OCI-LY7 (cell line): ENCODE data around the gene RBBP4. TPM values are rescaled to one million over a fixed set of nuclear protein-coding genes. Genes with fewer than 3 reads are reported as not detected.

Experiments used
- BruUV-seq: library from RNA; stranded (reverse); fragments of 400-500 nt; replicated peaks from 2 replicates; lab custom pipeline; 2021; lab: Mats Ljungman, UMichigan
- CTCF ChIA-PET: fragments of 300-600 bp; sonication (Branson Sonifier 250); formaldehyde crosslinking; loops from one replicate; lab custom pipeline; 2022; ENCODE audit warnings: antibody characterized with exemption; ENCODE audit not compliant: unreplicated experiment; lab: Charles Lee
- POLR2A ChIA-PET: fragments of 300-600 bp; sonication (Branson Sonifier 250); formaldehyde crosslinking; loops from one replicate; lab custom pipeline; 2022; ENCODE audit warnings: antibody characterized with exemption; lab: Charles Lee
- DNase-seq: peaks from one replicate; pipeline ENCODE4 v3.0.0-alpha.2; 2015; ENCODE audit warnings: low spot score
- H2AFZ ChIP-seq: fragments of 200-600 bp; sonication (generic), shearing (Covaris generic); 2 replicates; pipeline ENCODE4 v1.6.1; 2014; ENCODE audit warnings: mild to moderate bottlenecking, antibody characterized with exemption, low read length, moderate library complexity
- H3K27ac ChIP-seq: fragments of 200-600 bp; sonication (generic); 2 replicates; pipeline ENCODE4 v1.5.1; 2014; ENCODE audit warnings: mixed run types, low read depth, mild to moderate bottlenecking, moderate library complexity, low read length, inconsistent platforms; ENCODE audit not compliant: poor library complexity, severe bottlenecking
- H3K36me3 ChIP-seq: fragments of 200-600 bp; sonication (generic); 2 replicates; pipeline ENCODE4 v1.6.1; 2014; ENCODE audit warnings: mild to moderate bottlenecking, antibody characterized with exemption, low read length, moderate library complexity, mixed read lengths; ENCODE audit not compliant: insufficient read depth
- H3K4me1 ChIP-seq: fragments of 200-600 bp; sonication (generic); 2 replicates; pipeline ENCODE4 v1.5.1; 2014; ENCODE audit warnings: mild to moderate bottlenecking, low read length; ENCODE audit not compliant: insufficient read depth, poor library complexity, severe bottlenecking
- H3K4me2 ChIP-seq: fragments of 200-600 bp; sonication (generic); 2 replicates; pipeline ENCODE4 v1.6.1; 2014; ENCODE audit warnings: mild to moderate bottlenecking, low read length
- H3K4me3 ChIP-seq: fragments of 200-600 bp; sonication (generic); 2 replicates; pipeline ENCODE4 v1.5.1; 2014; ENCODE audit warnings: mild to moderate bottlenecking, low read depth, low read length; ENCODE audit not compliant: poor library complexity, severe bottlenecking
- H3K79me2 ChIP-seq: fragments of 200-600 bp; sonication (generic); 2 replicates; pipeline ENCODE4 v1.6.1; 2016; ENCODE audit warnings: low read depth, mild to moderate bottlenecking, low read length, moderate library complexity, mixed read lengths; ENCODE audit not compliant: insufficient read depth
- H3K9me2 ChIP-seq: fragments of 200-600 bp; sonication (generic); 2 replicates; pipeline ENCODE4 v1.6.1; 2016; ENCODE audit warnings: mild to moderate bottlenecking, low read length, mixed read lengths; ENCODE audit not compliant: insufficient read depth
- H3K9me3 ChIP-seq: fragments of 200-600 bp; sonication (generic); 2 replicates; pipeline ENCODE4 v1.6.1; 2014; ENCODE audit warnings: mild to moderate bottlenecking, mixed run types, low read length, mixed read lengths
- H4K20me1 ChIP-seq: fragments of 200-600 bp; sonication (generic); 2 replicates; pipeline ENCODE4 v1.6.1; 2014; ENCODE audit warnings: mild to moderate bottlenecking, antibody characterized with exemption, low read length, moderate library complexity, mixed read lengths; ENCODE audit not compliant: insufficient read depth
- CTCF ChIP-seq: fragments of 200-600 bp; sonication (generic); conservative IDR thresholded peaks from 2 replicates; pipeline ENCODE4 v1.5.1; 2014; ENCODE audit warnings: mild to moderate bottlenecking, antibody characterized with exemption, low read length, moderate library complexity, mixed read lengths
- EZH2phosphoT487 ChIP-seq: fragments of 200-600 bp; sonication (generic); IDR thresholded peaks from 2 replicates; pipeline ENCODE4 v1.6.1; 2018; ENCODE audit warnings: low read depth, borderline replicate concordance, mild to moderate bottlenecking, mixed run types, antibody characterized with exemption, low read length, moderate library complexity, mixed read lengths
- intact Hi-C: fragments of 100-400 bp; cut with micrococcal nuclease; formaldehyde crosslinking; loops from one replicate; pipeline ENCODE4 v1.10.0; 2022; ENCODE audit not compliant: unreplicated experiment
- total RNA-seq, 2 experiments: library from RNA; depleted of rRNA in 1 of 2; stranded (reverse); fragments of >200 nt in 1 of 2; shearing (Covaris generic) in 1 of 2; gene quantifications; 2 replicates each; pipeline ENCODE4 v1.2.3, GENCODE V29; 2014 to 2022

Gene RBBP4
- total RNA-seq, 2 experiments from 2014 or later = 353 to 597 TPM

- TF ChIP-seq CTCF = no peak
- peak; percentile 56; the same call in 1 of the 2 replicates for TF ChIP-seq EZH2phosphoT487
- Histone ChIP-seq H3K4me3 (no peak overlapping the region), H2AFZ (no peak overlapping the region), H3K9me2 (no peaks in the 10 kb centered on the region), H3K36me3 (no peaks in the 10 kb centered on the region), H4K20me1 (no peaks in the 10 kb centered on the region), H3K9me3 (no peaks in the 10 kb centered on the region), H3K4me1 (no peaks in the 10 kb centered on the region), H3K79me2 (no peaks in the 10 kb centered on the region), H3K27ac (no peak overlapping the region), H3K4me2 (no peak overlapping the region)
- BruUV-seq = no TSS peak
- DNase-seq = no peak
- intact Hi-C loops = no loop called here
- ChIA-PET POLR2A (no interaction called here), CTCF (no interaction called here)
Observed at GRCh38 chr1:32701951-32702598, 51.1 kb downstream of the RBBP4 start.

GRCh38 chr1:32702599-32703478, 51.8 kb downstream of the RBBP4 start, which contains the start of gene SYNC:
Gene SYNC, minus strand, starts transcription at chr1:32702770. Its CDS starts 110 bp downstream, at chr1:32702660.
- intact Hi-C loops = no loop called here
- DNase-seq = no peak
- H3K4me2 ChIP-seq = no peak within 1 kb of the TSS
- no peaks in the 10 kb centered on the region for H3K4me1 ChIP-seq
- H3K79me2 ChIP-seq = no peaks in the 10 kb centered on the region
- TF ChIP-seq EZH2phosphoT487 = no peak
- TF ChIP-seq CTCF = no peak
- no peaks in the 10 kb centered on the region for H3K9me3 ChIP-seq
- POLR2A ChIA-PET = no interaction called here
- no TSS peak for BruUV-seq
- CTCF ChIA-PET = no interaction called here
- no peak within 1 kb of the TSS for H3K4me3 ChIP-seq
- no peaks in the 10 kb centered on the region for H3K36me3 ChIP-seq
- no peak within 1 kb of the TSS for H3K27ac ChIP-seq
- no peak within 1 kb of the TSS for H2AFZ ChIP-seq
- no peaks in the 10 kb centered on the region for H4K20me1 ChIP-seq
- H3K9me2 ChIP-seq = no peaks in the 10 kb centered on the region
